HCT116 (cell line): Measurements from ENCODE around the gene GLRA3. TPM values are rescaled to one million over a fixed set of nuclear protein-coding genes. Genes with fewer than 3 reads are reported as not detected.

Source experiments
- ATAC-seq: fragments of 200-7000 bp; cut with Tn5 transposase; 2 replicates; pipeline ENCODE4 v1.9.1; 2020; ENCODE audit warnings: mild to moderate bottlenecking, moderate library complexity
- BruUV-seq: library from RNA; stranded (reverse); fragments of 400-500 nt; replicated peaks from 2 replicates; lab custom pipeline; 2021; lab: Mats Ljungman, UMichigan
- CTCF ChIA-PET: fragments of 300-600 bp; sonication (Branson Sonifier 250); formaldehyde crosslinking; loops from one replicate; lab custom pipeline; 2021; ENCODE audit warnings: antibody characterized with exemption; lab: Charles Lee
- POLR2A ChIA-PET: fragments of 300-600, 350-600 bp; sonication (Branson Sonifier 250); formaldehyde crosslinking; loops from one replicate; lab custom pipeline; 2021; ENCODE audit warnings: antibody characterized with exemption; lab: Charles Lee
- RAD21 ChIA-PET, 2 experiments: fragments of 300-600 bp; sonication (Branson Sonifier 250); formaldehyde crosslinking; loops; one replicate each; lab custom pipeline; 2023; ENCODE audit warnings: low total read pairs in 2 of 2; ENCODE audit not compliant: uncharacterized antibody in 2 of 2, unreplicated experiment in 2 of 2, low non-redundant PET in 1 of 2; lab: Charles Lee
- DNase-seq: peaks from one replicate; pipeline ENCODE4 v3.0.0-alpha.2; 2010; ENCODE audit warnings: low read depth, low spot score
- H2AFZ ChIP-seq: fragments of 200-600 bp; shearing (Covaris generic), sonication (generic); 2 replicates; pipeline ENCODE4 v1.6.1; 2017; ENCODE audit warnings: low read depth, mixed run types, mixed read lengths, antibody characterized with exemption, low read length; ENCODE audit not compliant: poor library complexity, severe bottlenecking
- H3K27ac ChIP-seq: 2 replicates; pipeline ENCODE4 v1.5.1; 2012; ENCODE audit warnings: low read depth, low read length
- H3K27me3 ChIP-seq: fragments of 200-600 bp; sonication (generic); 2 replicates; pipeline ENCODE4 v1.6.1; 2016; ENCODE audit warnings: mixed run types, low read length, mixed read lengths; ENCODE audit not compliant: insufficient read depth
- H3K36me3 ChIP-seq, 2 experiments: fragments of 200-500 bp in 1 of 2; fragments of 200-600 bp in 1 of 2; sonication (Bioruptor generic) in 1 of 2; sonication (generic) in 1 of 2; 2 replicates each; pipeline versions ENCODE4 v1.5.1 to v1.6.1; 2014 to 2016; ENCODE audit warnings: low read length in 2 of 2, inconsistent platforms in 1 of 2, mixed read lengths in 1 of 2, mixed run types in 1 of 2; ENCODE audit not compliant: insufficient read depth in 2 of 2, control insufficient read depth in 1 of 2
- H3K4me1 ChIP-seq, 2 experiments: fragments of 200-600 bp in 1 of 2; sonication (generic) in 1 of 2; 2 replicates each; pipeline versions ENCODE4 v1.5.1 to v1.6.1; 2012 to 2017; ENCODE audit warnings: low read length in 2 of 2, inconsistent platforms in 1 of 2, mild to moderate bottlenecking in 1 of 2, mixed read lengths in 1 of 2, mixed run types in 1 of 2, moderate library complexity in 1 of 2; ENCODE audit not compliant: insufficient read depth in 2 of 2, control insufficient read depth in 1 of 2
- H3K4me2 ChIP-seq: fragments of 200-600 bp; sonication (generic); 2 replicates; pipeline ENCODE4 v1.6.1; 2017; ENCODE audit warnings: mixed run types, low read length, mixed read lengths
- H3K4me3 ChIP-seq, 2 experiments: fragments of 200-600 bp in 1 of 2; sonication (generic) in 1 of 2; replicated peaks in 1 of 2; 2 replicates each; pipeline ENCODE4 v1.5.1; 2011 to 2016; ENCODE audit warnings: low read length in 2 of 2, control low read depth in 1 of 2, low read depth in 1 of 2, mild to moderate bottlenecking in 1 of 2, mixed read lengths in 1 of 2, mixed run types in 1 of 2
- H3K79me2 ChIP-seq: fragments of 200-600 bp; sonication (generic); 2 replicates; pipeline ENCODE4 v1.6.1; 2017; ENCODE audit warnings: mild to moderate bottlenecking, mixed run types, low read length, moderate library complexity, mixed read lengths; ENCODE audit not compliant: insufficient read depth
- H3K9ac ChIP-seq: fragments of 200-600 bp; sonication (generic); 2 replicates; pipeline ENCODE4 v1.6.1; 2016; ENCODE audit warnings: low read length, mixed read lengths
- H3K9me2 ChIP-seq: fragments of 200-600 bp; sonication (generic), shearing (Covaris generic); 2 replicates; pipeline ENCODE4 v1.6.1; 2017; ENCODE audit warnings: mixed run types, mild to moderate bottlenecking, moderate library complexity; ENCODE audit not compliant: insufficient read depth
- H3K9me3 ChIP-seq, 2 experiments: fragments of 200-500 bp in 1 of 2; fragments of 200-600 bp in 1 of 2; sonication (Bioruptor generic) in 1 of 2; sonication (generic) in 1 of 2; 2 replicates each; pipeline ENCODE4 v1.6.1; 2014 to 2017; ENCODE audit warnings: low read length in 2 of 2, mixed read lengths in 2 of 2, inconsistent platforms in 1 of 2, low read depth in 1 of 2, mild to moderate bottlenecking in 1 of 2, mixed run types in 1 of 2, moderate library complexity in 1 of 2; ENCODE audit not compliant: control insufficient read depth in 1 of 2, insufficient read depth in 1 of 2
- H4K20me1 ChIP-seq: fragments of 200-600 bp; sonication (generic), shearing (Covaris generic); 2 replicates; pipeline ENCODE4 v1.6.1; 2017; ENCODE audit warnings: mixed run types, mild to moderate bottlenecking, moderate library complexity; ENCODE audit not compliant: insufficient read depth
- CBX3 ChIP-seq: IDR thresholded peaks from 2 replicates; pipeline ENCODE4 v1.6.1; 2012; ENCODE audit warnings: low read depth
- CEBPB ChIP-seq: IDR thresholded peaks from 2 replicates; pipeline ENCODE4 v1.6.1; 2012; ENCODE audit warnings: low read depth
- CTCF ChIP-seq, 3 experiments: fragments of 200-600 bp in 1 of 3; sonication (generic) in 1 of 3; IDR thresholded peaks in 2 of 3; conservative IDR thresholded peaks in 1 of 3; 2 replicates each; pipeline ENCODE4 v1.5.1; 2012 to 2017; ENCODE audit warnings: low read depth in 2 of 3, low read length in 2 of 3, antibody characterized with exemption in 1 of 3, borderline replicate concordance in 1 of 3, control low read depth in 1 of 3, mild to moderate bottlenecking in 1 of 3, mixed read lengths in 1 of 3, mixed run types in 1 of 3, moderate library complexity in 1 of 3; ENCODE audit not compliant: insufficient read depth in 1 of 3
- EGR1 ChIP-seq: IDR thresholded peaks from 2 replicates; pipeline ENCODE4 v1.6.1; 2012; ENCODE audit warnings: low read depth
- ELF1 ChIP-seq: IDR thresholded peaks from 2 replicates; pipeline ENCODE4 v1.6.1; 2012; ENCODE audit warnings: low read depth, borderline replicate concordance
- EZH2 ChIP-seq: fragments of 200-600 bp; sonication (generic); IDR thresholded peaks from 2 replicates; pipeline ENCODE4 v1.6.1; 2017; ENCODE audit warnings: antibody characterized with exemption, mixed run types
- EZH2phosphoT487 ChIP-seq: fragments of 200-600 bp; IDR thresholded peaks from 2 replicates; pipeline ENCODE4 v1.6.1; 2018; ENCODE audit warnings: antibody characterized with exemption, borderline replicate concordance
- FOSL1 ChIP-seq: IDR thresholded peaks from 2 replicates; pipeline ENCODE4 v1.6.1; 2012; ENCODE audit warnings: low read depth
- POLR2A ChIP-seq: IDR thresholded peaks from 2 replicates; pipeline ENCODE4 v1.7.0; 2011; ENCODE audit warnings: borderline replicate concordance; ENCODE audit not compliant: insufficient read depth, insufficient read length; ENCODE audit errors: extremely low read depth
- POLR2AphosphoS5 ChIP-seq: IDR thresholded peaks from 2 replicates; pipeline ENCODE4 v1.6.1; 2011; ENCODE audit warnings: mild to moderate bottlenecking, low read depth, low read length, moderate library complexity
- RAD21 ChIP-seq: IDR thresholded peaks from 2 replicates; pipeline ENCODE4 v1.6.1; 2012; ENCODE audit warnings: low read depth, mild to moderate bottlenecking
- REST ChIP-seq: IDR thresholded peaks from 2 replicates; pipeline ENCODE4 v1.6.1; 2012; ENCODE audit warnings: low read depth
- SIN3A ChIP-seq: IDR thresholded peaks from 2 replicates; pipeline ENCODE4 v1.6.1; 2012; ENCODE audit warnings: low read depth
- SP1 ChIP-seq: IDR thresholded peaks from 2 replicates; pipeline ENCODE4 v1.6.1; 2012; ENCODE audit warnings: low read depth
- SRF ChIP-seq: IDR thresholded peaks from 2 replicates; pipeline ENCODE4 v1.6.1; 2012; ENCODE audit warnings: low read depth
- TCF7L2 ChIP-seq: IDR thresholded peaks from 2 replicates; pipeline ENCODE4 v1.7.0; 2011; ENCODE audit warnings: borderline replicate concordance, inconsistent platforms; ENCODE audit not compliant: insufficient read depth, insufficient read length; ENCODE audit errors: extremely low read depth
- ZFX ChIP-seq: fragments of 450-650 bp; IDR thresholded peaks from 2 replicates; pipeline ENCODE4 v1.6.1; 2017
- ZNF274 ChIP-seq: fragments of 200-500 bp; sonication (Bioruptor generic); IDR thresholded peaks from 2 replicates; pipeline ENCODE4 v1.6.1; 2014; ENCODE audit warnings: mild to moderate bottlenecking, low read depth, low read length, inconsistent platforms
- intact Hi-C: fragments of 100-400 bp; cut with micrococcal nuclease; formaldehyde crosslinking; loops from 2 replicates; pipeline ENCODE4 v1.10.0; 2022
- total RNA-seq: library from RNA; stranded (reverse); gene quantifications from one replicate; pipeline ENCODE4 v1.2.1, GENCODE V29; 2021; ENCODE audit not compliant: unreplicated experiment
- TF ChIP-seq, protein P1 (sequence below): IDR thresholded peaks from 2 replicates; pipeline ENCODE4 v1.6.1; 2012
- TF ChIP-seq, protein P2 (sequence below): IDR thresholded peaks from 2 replicates; pipeline ENCODE4 v1.6.1; 2011; ENCODE audit warnings: mild to moderate bottlenecking, low read length, moderate library complexity; ENCODE audit not compliant: insufficient replicate concordance; ENCODE audit errors: extremely low read depth

GLRA3 gene
- total RNA-seq, 1 experiment from 2014 or later, result not detected

GRCh38 chr4:174810834-174811233, 18.2 kb downstream of the GLRA3 start:
- H4K20me1 ChIP-seq, result no peaks in the 10 kb centered on the region
- RAD21 ChIA-PET, result no interaction called here
- H3K9me2 ChIP-seq, result no peaks in the 10 kb centered on the region
- intact Hi-C loops, result no loop called here
- no peak for DNase-seq
- CTCF ChIA-PET, result no interaction called here
- H3K36me3 ChIP-seq, result no peaks in the 10 kb centered on the region
- TF ChIP-seq TCF7L2 (no peak), SIN3A (no peak), POLR2A (no peak), SP1 (no peak), CBX3 (no peak), EZH2 (no peak), REST (no peak), CTCF (IDR thresholded peaks at IDR 0.05 in 2 of 3, conservative IDR thresholded peaks at IDR 0.05 in 1 of 3; ENCODE audit: borderline replicate concordance in 1 of 3, insufficient read depth in 1 of 3, low read depth in 2 of 3, low read length in 2 of 3) (no peak), RAD21 (no peak), SRF (no peak), ELF1 (no peak), ZFX (no peak), EGR1 (no peak), ZNF274 (no peak), POLR2AphosphoS5 (no peak), CEBPB (no peak), EZH2phosphoT487 (no peak), FOSL1 (no peak)
- TF ChIP-seq, protein P1, sequence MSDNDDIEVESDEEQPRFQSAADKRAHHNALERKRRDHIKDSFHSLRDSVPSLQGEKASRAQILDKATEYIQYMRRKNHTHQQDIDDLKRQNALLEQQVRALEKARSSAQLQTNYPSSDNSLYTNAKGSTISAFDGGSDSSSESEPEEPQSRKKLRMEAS, result no peak
- TF ChIP-seq, protein P2, sequence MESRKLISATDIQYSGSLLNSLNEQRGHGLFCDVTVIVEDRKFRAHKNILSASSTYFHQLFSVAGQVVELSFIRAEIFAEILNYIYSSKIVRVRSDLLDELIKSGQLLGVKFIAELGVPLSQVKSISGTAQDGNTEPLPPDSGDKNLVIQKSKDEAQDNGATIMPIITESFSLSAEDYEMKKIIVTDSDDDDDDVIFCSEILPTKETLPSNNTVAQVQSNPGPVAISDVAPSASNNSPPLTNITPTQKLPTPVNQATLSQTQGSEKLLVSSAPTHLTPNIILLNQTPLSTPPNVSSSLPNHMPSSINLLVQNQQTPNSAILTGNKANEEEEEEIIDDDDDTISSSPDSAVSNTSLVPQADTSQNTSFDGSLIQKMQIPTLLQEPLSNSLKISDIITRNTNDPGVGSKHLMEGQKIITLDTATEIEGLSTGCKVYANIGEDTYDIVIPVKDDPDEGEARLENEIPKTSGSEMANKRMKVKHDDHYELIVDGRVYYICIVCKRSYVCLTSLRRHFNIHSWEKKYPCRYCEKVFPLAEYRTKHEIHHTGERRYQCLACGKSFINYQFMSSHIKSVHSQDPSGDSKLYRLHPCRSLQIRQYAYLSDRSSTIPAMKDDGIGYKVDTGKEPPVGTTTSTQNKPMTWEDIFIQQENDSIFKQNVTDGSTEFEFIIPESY, result no peak
- no TSS peak for BruUV-seq
- H3K9me3 ChIP-seq, result no peaks in the 10 kb centered on the region
- H3K4me3 ChIP-seq, result no peak overlapping the region
- no peaks in the 10 kb centered on the region for H3K27me3 ChIP-seq
- POLR2A ChIA-PET, result no interaction called here
- ATAC-seq, result no peak
- H2AFZ ChIP-seq, result no peak overlapping the region
- H3K79me2 ChIP-seq, result no peaks in the 10 kb centered on the region
- H3K4me2 ChIP-seq, result no peak overlapping the region
- H3K4me1 ChIP-seq, result no peaks in the 10 kb centered on the region
- H3K9ac ChIP-seq, result no peak overlapping the region
- H3K27ac ChIP-seq, result no peak overlapping the region
